Stimulated activated CD8-positive, alpha-beta memory T cell treated with anti-CD3 and anti-CD28 coated beads, Interleukin-4, amount 100 ng/mL, for 1 hour (primary cell): ENCODE data around the gene SPTBN4.
"Not testable (repeated sequence)": the region's sequence is repeated elsewhere in the genome, so short reads cannot be mapped to it uniquely, and the experiment has no call there.

Experiments
- DNase-seq, 2 donors: peaks; one replicate each; pipeline ENCODE4 v3.0.0-alpha.2; 2020; ENCODE audit warnings: low read depth in 2 of 2, low spot score in 1 of 2

The SPTBN4 gene

GRCh38 chr19:40585241-40585981 lies 118.6 kb downstream of the SPTBN4 start:
- no peak for DNase-seq

- DNase-seq = no peak
Observed at GRCh38 chr19:40585982-40586422, 119.2 kb downstream of the SPTBN4 start.

GRCh38 chr19:40586611-40587010 lies 119.8 kb downstream of the SPTBN4 start:
- DNase-seq = no peak

GRCh38 chr19:40588110-40588854 lies 121.5 kb downstream of the SPTBN4 start:
- no peak for DNase-seq

- DNase-seq = no peak
Observed at GRCh38 chr19:40588926-40589569, 122.2 kb downstream of the SPTBN4 start.

GRCh38 chr19:40589591-40590429 lies 123.0 kb downstream of the SPTBN4 start:
- no peak for DNase-seq

GRCh38 chr19:40590464-40591265 lies 123.9 kb downstream of the SPTBN4 start:
- DNase-seq = no peak

- DNase-seq = not testable (repeated sequence)
Observed at GRCh38 chr19:40591724-40592123, 124.9 kb downstream of the SPTBN4 start.

GRCh38 chr19:40592170-40592569 lies 125.4 kb downstream of the SPTBN4 start:
- no peak for DNase-seq

GRCh38 chr19:40594255-40594654 lies 127.5 kb downstream of the SPTBN4 start:
- DNase-seq = no peak

- no peak for DNase-seq
Observed at GRCh38 chr19:40594657-40595091, 127.9 kb downstream of the SPTBN4 start.

GRCh38 chr19:40596608-40597328 lies 130.0 kb downstream of the SPTBN4 start:
- DNase-seq = no peak

- DNase-seq = no peak
Observed at GRCh38 chr19:40597329-40597838, 130.6 kb downstream of the SPTBN4 start.

- DNase-seq = peak; percentile 61 to 64
Observed at GRCh38 chr19:40598121-40598917, 131.5 kb downstream of the SPTBN4 start.

GRCh38 chr19:40598918-40599307 lies 132.1 kb downstream of the SPTBN4 start:
- no peak for DNase-seq

- DNase-seq = no peak
Observed at GRCh38 chr19:40599331-40599901, 132.6 kb downstream of the SPTBN4 start.

- no peak for DNase-seq
Observed at GRCh38 chr19:40599902-40600569, 133.2 kb downstream of the SPTBN4 start.
